Left lung (tissue), 10 donors: Measurements from ENCODE around the gene LZTS2. TPM values are rescaled to one million over a fixed set of nuclear protein-coding genes. Genes with fewer than 3 reads are reported as not detected.

ENCODE experiments used
- ATAC-seq: fragments of 200-7000 bp; cut with Tn5 transposase; one replicate; pipeline ENCODE4 v1.9.1; 2020; ENCODE audit warnings: moderate library complexity
- DNase-seq, 4 donors: peaks; one replicate each; pipeline ENCODE4 v3.0.0-alpha.2; 2013 to 2020
- H3K27ac ChIP-seq, 2 donors: fragments of 200-600 bp; sonication (generic) in 1 of 2; one replicate each; pipeline versions ENCODE4 v1.5.0 to v1.8.0; 2020 to 2021
- H3K27me3 ChIP-seq, 2 donors: fragments of 200-600 bp; sonication (generic) in 1 of 2; one replicate each; pipeline versions ENCODE4 v1.5.0 to v1.8.0; 2020 to 2021
- H3K36me3 ChIP-seq, 2 donors: fragments of 200-600 bp; sonication (generic) in 1 of 2; one replicate each; pipeline versions ENCODE4 v1.5.0 to v1.8.0; 2020 to 2021
- H3K4me1 ChIP-seq, 2 donors: fragments of 200-600 bp; one replicate each; pipeline ENCODE4 v1.8.0; 2021
- H3K4me3 ChIP-seq, 2 donors: fragments of 200-600 bp; sonication (generic) in 1 of 2; one replicate each; pipeline versions ENCODE4 v1.5.0 to v1.8.0; 2020 to 2021; ENCODE audit warnings: mild to moderate bottlenecking in 1 of 2
- H3K9me3 ChIP-seq, 2 donors: fragments of 200-600 bp; sonication (generic) in 1 of 2; one replicate each; pipeline versions ENCODE4 v1.5.0 to v1.8.0; 2020 to 2021
- intact Hi-C, 2 donors: fragments of 100-400 bp; cut with DNase I; formaldehyde crosslinking; loops; one replicate each; pipeline versions ENCODE4 v1.11.2 to v1.14.2; 2022
- polyA plus RNA-seq, 6 donors: library from polyadenylated mRNA; unstranded; fragments of 120-200 nt; gene quantifications; one replicate each; pipeline ENCODE4 v1.2.1, GENCODE V29; 2013; ENCODE audit not compliant: insufficient read length in 6 of 6
- total RNA-seq, 2 donors: library from RNA; stranded (reverse); fragmentation: NEBNext Ultra II Directional; extraction: Animal tissue kit (Norgen Biotek cat#: 25700); gene quantifications; one replicate each; pipeline ENCODE4 v1.2.1, GENCODE V29; 2021
- TF ChIP-seq, protein P1 (sequence below), 2 donors: fragments of 200-600 bp; sonication (generic) in 1 of 2; IDR thresholded peaks; one replicate each; pipeline versions ENCODE4 v1.5.0 to v1.8.0; 2021; ENCODE audit warnings: antibody characterized with exemption in 2 of 2
- donor health status: DM: no; HTN: yes; CAD: no.
- donor health status: DM: no; HTN: no; CAD: no.

The LZTS2 gene
- total and polyA plus RNA-seq, 8 donors, result 45.2 to 65.7 (median 58.6) TPM

- TF ChIP-seq, protein P1, sequence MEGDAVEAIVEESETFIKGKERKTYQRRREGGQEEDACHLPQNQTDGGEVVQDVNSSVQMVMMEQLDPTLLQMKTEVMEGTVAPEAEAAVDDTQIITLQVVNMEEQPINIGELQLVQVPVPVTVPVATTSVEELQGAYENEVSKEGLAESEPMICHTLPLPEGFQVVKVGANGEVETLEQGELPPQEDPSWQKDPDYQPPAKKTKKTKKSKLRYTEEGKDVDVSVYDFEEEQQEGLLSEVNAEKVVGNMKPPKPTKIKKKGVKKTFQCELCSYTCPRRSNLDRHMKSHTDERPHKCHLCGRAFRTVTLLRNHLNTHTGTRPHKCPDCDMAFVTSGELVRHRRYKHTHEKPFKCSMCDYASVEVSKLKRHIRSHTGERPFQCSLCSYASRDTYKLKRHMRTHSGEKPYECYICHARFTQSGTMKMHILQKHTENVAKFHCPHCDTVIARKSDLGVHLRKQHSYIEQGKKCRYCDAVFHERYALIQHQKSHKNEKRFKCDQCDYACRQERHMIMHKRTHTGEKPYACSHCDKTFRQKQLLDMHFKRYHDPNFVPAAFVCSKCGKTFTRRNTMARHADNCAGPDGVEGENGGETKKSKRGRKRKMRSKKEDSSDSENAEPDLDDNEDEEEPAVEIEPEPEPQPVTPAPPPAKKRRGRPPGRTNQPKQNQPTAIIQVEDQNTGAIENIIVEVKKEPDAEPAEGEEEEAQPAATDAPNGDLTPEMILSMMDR (IDR thresholded peaks at IDR 0.05), result no peak
- no peak for ATAC-seq
- intact Hi-C loops, result no loop called here
- Histone ChIP-seq H3K27me3 (no peaks in the 10 kb centered on the region), H3K4me1 (peaks cover 14 to 25% of the 10 kb centered on the region in 2 donors), H3K36me3 (peaks cover 3 to 52% of the 10 kb centered on the region in 2 donors), H3K4me3 (no peak overlapping the region), H3K27ac (peak overlapping the region in 1 of 2 donors; percentile 57), H3K9me3 (no peaks in the 10 kb centered on the region)
- no peak for DNase-seq
Measured at GRCh38 chr10:101005869-101006567, 6.4 kb downstream of the LZTS2 start.

- no peak overlapping the region for H3K4me3 ChIP-seq
- intact Hi-C loops, result no loop called here
- peaks cover 10 to 19% of the 10 kb centered on the region in 2 donors for H3K4me1 ChIP-seq
- H3K27ac ChIP-seq, result peak overlapping the region in 1 of 2 donors; percentile 23
- no peak for ATAC-seq
- no peaks in the 10 kb centered on the region for H3K27me3 ChIP-seq
- no peaks in the 10 kb centered on the region for H3K9me3 ChIP-seq
- H3K36me3 ChIP-seq, result peaks cover 3 to 52% of the 10 kb centered on the region in 2 donors
- DNase-seq, result no peak
- TF ChIP-seq, protein P1 (IDR thresholded peaks at IDR 0.05), result no peak
Measured at GRCh38 chr10:101006593-101007098, 7.0 kb downstream of the LZTS2 start.

DNA sequence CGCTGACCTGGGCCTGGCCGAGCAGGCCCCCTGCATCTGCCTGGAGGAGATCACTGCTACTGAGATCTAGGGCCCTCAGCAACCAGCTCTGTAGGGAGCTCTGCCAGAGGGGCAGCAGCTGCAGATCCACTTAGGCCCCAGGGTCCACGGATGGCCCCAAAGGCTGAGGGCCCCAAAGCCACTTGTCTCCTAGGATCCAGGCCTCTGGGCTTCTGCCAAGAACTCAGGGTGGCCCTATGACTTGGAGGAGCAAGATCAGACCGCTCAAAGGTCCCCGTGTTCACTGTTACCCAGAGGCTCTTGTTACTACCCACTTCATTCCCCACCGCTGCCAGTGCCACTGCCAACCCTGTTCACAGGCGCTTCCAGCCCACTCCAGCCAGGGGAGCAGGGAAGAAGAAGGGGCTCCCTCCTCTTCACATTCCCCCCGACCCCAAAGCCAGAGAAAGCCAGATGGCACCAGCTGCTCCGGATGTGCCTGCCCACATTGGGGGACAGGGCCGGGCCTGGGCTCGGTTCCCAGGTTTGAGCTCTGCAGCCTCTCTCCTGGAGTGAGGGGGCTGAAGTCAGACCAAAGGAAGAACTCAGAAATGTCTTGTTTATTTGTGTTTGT is 7.6 kb downstream of the LZTS2 start:
- intact Hi-C loops, result no loop called here
- no peaks in the 10 kb centered on the region for H3K9me3 ChIP-seq
- peaks cover 5 to 18% of the 10 kb centered on the region in 2 donors for H3K4me1 ChIP-seq
- DNase-seq, result peak in 2 of 4 donors; percentile 62 to 83
- H3K36me3 ChIP-seq, result peaks cover 3 to 52% of the 10 kb centered on the region in 2 donors
- TF ChIP-seq, protein P1 (IDR thresholded peaks at IDR 0.05), result no peak
- H3K27me3 ChIP-seq, result no peaks in the 10 kb centered on the region
- peak overlapping the region in 1 of 2 donors; percentile 23 for H3K27ac ChIP-seq
- ATAC-seq, result no peak
- no peak overlapping the region for H3K4me3 ChIP-seq

GRCh38 chr10:101007915-101008822 is 8.6 kb downstream of the LZTS2 start:
- DNase-seq (no peak), ATAC-seq (no peak)
- intact Hi-C loops, result no loop called here
- Histone ChIP-seq H3K4me1 (peaks cover 3 to 21% of the 10 kb centered on the region in 2 donors), H3K9me3 (no peaks in the 10 kb centered on the region), H3K27me3 (no peaks in the 10 kb centered on the region), H3K4me3 (no peak overlapping the region), H3K36me3 (peaks cover 3 to 43% of the 10 kb centered on the region in 2 donors), H3K27ac (no peak overlapping the region)
- TF ChIP-seq, protein P1 (IDR thresholded peaks at IDR 0.05), result no peak
